PFSK-1 (cell line): ENCODE data around the gene PDE6H.

Source experiments
- FOXP2 ChIP-seq: optimal IDR thresholded peaks from 2 replicates; pipeline ENCODE3; 2011; ENCODE audit warnings: borderline replicate concordance, control low read depth, inconsistent platforms; ENCODE audit not compliant: insufficient read depth; ENCODE audit errors: extremely low read length, extremely low read depth
- SIN3A ChIP-seq: IDR thresholded peaks from 2 replicates; pipeline ENCODE4 v1.6.1; 2012; ENCODE audit warnings: mild to moderate bottlenecking, low read length, moderate library complexity, borderline replicate concordance; ENCODE audit not compliant: insufficient read depth
- TAF1 ChIP-seq: IDR thresholded peaks from 2 replicates; pipeline ENCODE4 v1.6.1; 2012; ENCODE audit warnings: low read length, control low read depth, borderline replicate concordance; ENCODE audit not compliant: insufficient read depth
- TF ChIP-seq, protein P1 (sequence below), 2 experiments: IDR thresholded peaks; 2 replicates each; pipeline versions ENCODE4 v1.6.1 to v1.8.0; 2011 to 2012; ENCODE audit warnings: low read depth in 2 of 2, low read length in 2 of 2, control low read depth in 1 of 2, inconsistent platforms in 1 of 2, mild to moderate bottlenecking in 1 of 2, moderate library complexity in 1 of 2; ENCODE audit not compliant: insufficient read depth in 1 of 2

DNA sequence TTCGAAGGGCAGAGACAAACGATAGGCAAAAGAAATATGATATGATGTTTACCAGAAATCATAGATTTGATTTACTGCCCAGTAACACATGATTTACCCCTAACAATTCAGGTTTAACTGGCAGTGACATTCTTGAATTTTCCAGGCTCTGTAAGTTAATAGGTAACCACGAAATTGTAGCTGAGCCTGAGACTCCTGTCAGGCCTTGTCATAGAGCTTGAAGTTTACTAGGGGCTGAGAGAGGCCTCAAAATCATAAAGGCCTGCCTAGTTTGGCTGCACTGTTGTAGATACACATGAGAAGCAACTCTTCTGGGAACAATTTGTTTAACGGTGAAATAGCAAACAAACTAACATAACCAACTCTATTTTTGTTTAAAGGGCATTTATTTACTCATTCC is 37.8 kb upstream of the PDE6H start:
- TF ChIP-seq TAF1 (no peak), FOXP2 (no peak), SIN3A (no peak)
- TF ChIP-seq, protein P1, sequence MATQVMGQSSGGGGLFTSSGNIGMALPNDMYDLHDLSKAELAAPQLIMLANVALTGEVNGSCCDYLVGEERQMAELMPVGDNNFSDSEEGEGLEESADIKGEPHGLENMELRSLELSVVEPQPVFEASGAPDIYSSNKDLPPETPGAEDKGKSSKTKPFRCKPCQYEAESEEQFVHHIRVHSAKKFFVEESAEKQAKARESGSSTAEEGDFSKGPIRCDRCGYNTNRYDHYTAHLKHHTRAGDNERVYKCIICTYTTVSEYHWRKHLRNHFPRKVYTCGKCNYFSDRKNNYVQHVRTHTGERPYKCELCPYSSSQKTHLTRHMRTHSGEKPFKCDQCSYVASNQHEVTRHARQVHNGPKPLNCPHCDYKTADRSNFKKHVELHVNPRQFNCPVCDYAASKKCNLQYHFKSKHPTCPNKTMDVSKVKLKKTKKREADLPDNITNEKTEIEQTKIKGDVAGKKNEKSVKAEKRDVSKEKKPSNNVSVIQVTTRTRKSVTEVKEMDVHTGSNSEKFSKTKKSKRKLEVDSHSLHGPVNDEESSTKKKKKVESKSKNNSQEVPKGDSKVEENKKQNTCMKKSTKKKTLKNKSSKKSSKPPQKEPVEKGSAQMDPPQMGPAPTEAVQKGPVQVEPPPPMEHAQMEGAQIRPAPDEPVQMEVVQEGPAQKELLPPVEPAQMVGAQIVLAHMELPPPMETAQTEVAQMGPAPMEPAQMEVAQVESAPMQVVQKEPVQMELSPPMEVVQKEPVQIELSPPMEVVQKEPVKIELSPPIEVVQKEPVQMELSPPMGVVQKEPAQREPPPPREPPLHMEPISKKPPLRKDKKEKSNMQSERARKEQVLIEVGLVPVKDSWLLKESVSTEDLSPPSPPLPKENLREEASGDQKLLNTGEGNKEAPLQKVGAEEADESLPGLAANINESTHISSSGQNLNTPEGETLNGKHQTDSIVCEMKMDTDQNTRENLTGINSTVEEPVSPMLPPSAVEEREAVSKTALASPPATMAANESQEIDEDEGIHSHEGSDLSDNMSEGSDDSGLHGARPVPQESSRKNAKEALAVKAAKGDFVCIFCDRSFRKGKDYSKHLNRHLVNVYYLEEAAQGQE (IDR thresholded peaks at IDR 0.05; ENCODE audit: insufficient read depth in 1 of 2, low read depth in 2 of 2, low read length in 2 of 2) = no peak
